Activated T-helper 17 cell treated with anti-CD3 and anti-CD28 coated beads, Interleukin-2, amount 50 U/mL, for 72 hours (primary cell): Measurements from ENCODE around the gene TCERG1. TPM values are rescaled to one million over a fixed set of nuclear protein-coding genes. Genes with fewer than 3 reads are reported as not detected.

Experiments
- ATAC-seq: fragments of 150-1000 bp; cut with Tn5 transposase; replicated peaks from 2 replicates; pipeline ENCODE4 v1.10.0; 2021; ENCODE audit warnings: mild to moderate bottlenecking, moderate library complexity
- H3K27ac Mint-ChIP-seq: one replicate; pipeline ENCODE4 v1.8.0; 2022; ENCODE audit warnings: mixed read lengths
- H3K27me3 Mint-ChIP-seq: one replicate; pipeline ENCODE4 v1.8.0; 2022; ENCODE audit warnings: mixed read lengths
- H3K36me3 Mint-ChIP-seq: one replicate; pipeline ENCODE4 v1.8.0; 2022; ENCODE audit warnings: low read depth, mild to moderate bottlenecking, mixed read lengths
- H3K4me1 Mint-ChIP-seq: one replicate; pipeline ENCODE4 v1.8.0; 2022; ENCODE audit warnings: mixed read lengths
- H3K4me3 Mint-ChIP-seq: one replicate; pipeline ENCODE4 v1.8.0; 2022; ENCODE audit warnings: mild to moderate bottlenecking, mixed read lengths
- H3K9me3 Mint-ChIP-seq: one replicate; pipeline ENCODE4 v1.8.0; 2022; ENCODE audit warnings: mixed read lengths
- total RNA-seq, 2 donors: library from RNA; stranded (reverse); gene quantifications; one replicate each; pipeline ENCODE4 v1.2.3, GENCODE V29; 2022

The TCERG1 gene
- 100 to 1,000 TPM in 1 of 2 donors, 10 to 100 TPM in 1; 84.1 to 110 TPM for total RNA-seq

DNA sequence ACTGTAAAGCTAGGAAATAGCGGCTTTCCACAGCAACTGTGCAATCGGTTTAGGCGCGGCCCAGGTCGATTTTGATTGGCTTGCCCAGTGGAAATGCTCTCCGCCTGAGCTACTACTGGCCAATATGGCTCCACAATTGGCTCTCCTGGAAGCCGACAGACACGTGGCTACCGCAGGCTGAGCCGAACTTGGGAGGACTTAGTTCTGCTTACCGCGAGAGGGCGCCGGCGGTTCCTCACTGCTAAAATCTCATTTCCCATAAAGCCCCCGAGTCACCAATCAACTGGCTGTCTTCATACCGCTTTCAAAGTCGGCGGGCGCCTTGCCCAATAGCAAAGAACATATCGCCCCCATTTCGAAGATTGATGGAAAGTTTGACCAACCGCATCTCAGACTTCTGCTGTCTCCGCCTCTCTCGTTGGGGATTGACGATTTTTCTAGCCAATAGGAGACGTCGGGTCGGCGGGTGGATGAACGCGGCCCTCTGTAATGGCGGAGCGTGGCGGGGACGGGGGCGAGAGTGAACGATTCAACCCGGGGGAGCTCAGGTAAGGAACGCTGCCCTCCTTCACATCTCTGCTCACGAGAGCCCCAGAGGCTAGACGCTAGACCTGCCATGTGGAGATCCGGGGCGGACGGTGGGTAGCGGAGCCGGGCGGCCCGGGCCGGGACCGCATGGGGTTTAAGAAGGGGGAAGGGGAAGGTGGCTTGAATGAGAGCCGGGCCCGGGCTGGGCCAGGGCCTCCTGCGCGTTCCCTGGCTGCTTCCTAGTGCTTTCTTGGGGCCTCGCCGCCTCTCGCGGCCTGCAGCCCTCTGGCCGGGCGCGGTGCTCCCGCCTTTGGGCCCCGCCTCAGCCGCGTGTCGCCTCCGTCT is at the start of gene TCERG1:
Gene TCERG1, plus strand, starts transcription at position 473 of the 873 bp plus-strand sequence. Its CDS starts 17 bp downstream, at position 490.
- peak; percentile 93 for ATAC-seq
- Mint-ChIP-seq H3K36me3 (peaks cover 23% of the 10 kb centered on the region), H3K4me1 (peaks cover 30% of the 10 kb centered on the region), H3K4me3 (peak within 1 kb of the TSS; percentile 100), H3K27ac (peak within 1 kb of the TSS; percentile 100), H3K27me3 (no peaks in the 10 kb centered on the region), H3K9me3 (no peaks in the 10 kb centered on the region)

DNA sequence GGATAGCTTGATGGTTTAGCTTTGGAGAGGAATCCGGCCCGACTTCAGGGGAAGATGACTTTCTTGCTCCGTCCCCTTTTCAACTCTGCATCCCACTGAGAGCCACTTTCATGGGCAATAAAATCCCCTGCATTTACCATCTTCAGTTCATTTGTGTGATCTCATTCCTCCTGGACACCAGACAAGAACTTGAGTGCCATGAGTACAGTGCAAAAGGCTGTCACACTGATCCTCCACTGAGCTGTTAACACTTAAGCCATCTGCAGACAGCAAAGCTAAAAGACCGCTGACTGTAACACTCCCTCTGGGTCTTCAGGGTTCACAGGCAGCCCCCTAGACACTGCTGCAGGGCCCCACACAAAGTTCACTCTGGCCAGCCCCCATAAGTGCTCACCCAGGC is 48.3 kb upstream of the TCERG1 start:
- no peaks in the 10 kb centered on the region for H3K36me3 Mint-ChIP-seq
- peaks cover 47% of the 10 kb centered on the region for H3K27me3 Mint-ChIP-seq
- no peaks in the 10 kb centered on the region for H3K4me1 Mint-ChIP-seq
- H3K4me3 Mint-ChIP-seq: no peak overlapping the region
- no peak for ATAC-seq
- H3K27ac Mint-ChIP-seq: no peak overlapping the region
- H3K9me3 Mint-ChIP-seq: no peaks in the 10 kb centered on the region

DNA sequence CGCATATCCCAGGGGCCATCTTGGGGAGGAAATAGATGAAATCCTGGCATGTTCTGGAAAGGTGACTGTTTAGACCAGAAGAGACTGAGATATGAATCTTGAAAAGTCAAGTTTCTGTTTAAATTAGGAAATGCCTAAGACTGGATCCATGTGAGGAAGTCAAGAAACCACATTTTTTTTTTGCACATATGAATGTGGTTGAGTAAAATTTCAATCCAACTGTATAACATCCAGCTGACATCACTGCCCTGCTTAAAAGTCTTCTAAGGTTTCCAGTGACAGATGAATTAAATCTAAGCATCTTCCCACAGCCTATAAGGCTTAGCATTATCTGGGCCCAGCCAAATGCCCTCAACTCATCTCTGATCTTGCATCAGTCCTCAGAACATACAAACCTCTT is 47.7 kb upstream of the TCERG1 start:
- Mint-ChIP-seq H3K27ac (no peak overlapping the region), H3K4me1 (no peaks in the 10 kb centered on the region), H3K27me3 (peaks cover 50% of the 10 kb centered on the region), H3K36me3 (no peaks in the 10 kb centered on the region), H3K4me3 (no peak overlapping the region), H3K9me3 (no peaks in the 10 kb centered on the region)
- no peak for ATAC-seq

GRCh38 chr5:146400201-146400600 is 46.9 kb upstream of the TCERG1 start:
- ATAC-seq: no peak
- Mint-ChIP-seq H3K27me3 (peaks cover 47% of the 10 kb centered on the region), H3K9me3 (no peaks in the 10 kb centered on the region), H3K27ac (no peak overlapping the region), H3K4me1 (no peaks in the 10 kb centered on the region), H3K4me3 (no peak overlapping the region), H3K36me3 (no peaks in the 10 kb centered on the region)

GRCh38 chr5:146401021-146401420 is 46.1 kb upstream of the TCERG1 start:
- no peak for ATAC-seq
- Mint-ChIP-seq H3K4me3 (no peak overlapping the region), H3K27ac (no peak overlapping the region), H3K27me3 (peaks cover 51% of the 10 kb centered on the region), H3K4me1 (no peaks in the 10 kb centered on the region), H3K36me3 (no peaks in the 10 kb centered on the region), H3K9me3 (no peaks in the 10 kb centered on the region)

- Mint-ChIP-seq H3K9me3 (no peaks in the 10 kb centered on the region), H3K4me3 (no peak overlapping the region), H3K36me3 (no peaks in the 10 kb centered on the region)
Observed at GRCh38 chr5:146402949-146403348, 44.2 kb upstream of the TCERG1 start.

GRCh38 chr5:146409054-146409671 is 38.0 kb upstream of the TCERG1 start:
- no peak for ATAC-seq
- Mint-ChIP-seq H3K27ac (no peak overlapping the region), H3K36me3 (no peaks in the 10 kb centered on the region), H3K9me3 (no peaks in the 10 kb centered on the region), H3K27me3 (peaks cover 5% of the 10 kb centered on the region), H3K4me3 (no peak overlapping the region), H3K4me1 (no peaks in the 10 kb centered on the region)

More at GRCh38 chr5:146402949-146403348, 44.2 kb upstream of the TCERG1 start:
- ATAC-seq: no peak
- Mint-ChIP-seq H3K4me1 (no peaks in the 10 kb centered on the region), H3K27me3 (peaks cover 35% of the 10 kb centered on the region), H3K27ac (no peak overlapping the region)

DNA sequence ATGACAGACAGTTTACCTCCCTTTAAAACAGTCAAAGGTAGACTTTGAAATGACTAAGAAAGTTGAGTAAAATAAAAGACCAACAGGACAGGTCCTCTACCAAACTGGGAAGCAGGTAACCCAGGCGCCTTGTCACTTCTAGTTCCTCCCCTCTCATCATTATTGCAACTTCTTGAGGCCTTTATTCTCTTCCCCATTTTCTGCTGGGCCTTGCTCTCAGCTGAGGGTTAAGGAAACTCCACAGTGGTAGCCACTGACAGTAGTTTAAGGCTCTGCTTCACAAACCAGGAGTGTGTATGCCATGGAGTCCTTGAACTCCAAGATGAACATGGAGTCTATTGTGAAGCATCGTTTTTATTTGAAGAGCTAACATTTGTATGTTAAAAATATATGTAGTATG is 36.9 kb upstream of the TCERG1 start:
- Mint-ChIP-seq H3K27ac (no peak overlapping the region), H3K4me3 (no peak overlapping the region), H3K9me3 (no peaks in the 10 kb centered on the region), H3K27me3 (peaks cover 3% of the 10 kb centered on the region), H3K4me1 (no peaks in the 10 kb centered on the region), H3K36me3 (no peaks in the 10 kb centered on the region)
- no peak for ATAC-seq

- no peaks in the 10 kb centered on the region for H3K36me3 Mint-ChIP-seq
- H3K27ac Mint-ChIP-seq: no peak overlapping the region
- no peaks in the 10 kb centered on the region for H3K4me1 Mint-ChIP-seq
- H3K9me3 Mint-ChIP-seq: no peaks in the 10 kb centered on the region
- no peak for ATAC-seq
- H3K27me3 Mint-ChIP-seq: peaks cover 4% of the 10 kb centered on the region
- no peak overlapping the region for H3K4me3 Mint-ChIP-seq
Observed at GRCh38 chr5:146419696-146420095, 27.4 kb upstream of the TCERG1 start.

DNA sequence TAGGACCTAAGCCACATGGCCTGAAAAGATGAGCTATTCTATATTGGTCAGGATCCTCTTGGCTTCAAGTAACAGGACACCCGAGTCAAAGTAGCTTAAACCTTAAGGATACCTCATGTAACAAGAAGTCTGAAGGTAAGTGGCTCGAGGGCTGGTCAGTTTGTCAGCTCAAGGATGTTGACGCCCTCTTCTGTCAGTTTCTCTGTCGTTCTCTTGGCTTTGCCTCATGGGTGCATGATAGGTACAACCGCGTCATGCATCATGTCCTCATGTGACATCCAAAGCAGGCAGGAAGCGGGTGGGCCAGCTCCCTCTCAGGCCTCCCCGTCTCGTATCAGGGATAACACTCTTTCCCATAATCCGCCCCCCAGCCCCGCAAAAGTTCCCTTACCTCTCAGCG is 22.1 kb upstream of the TCERG1 start:
- H3K4me3 Mint-ChIP-seq: no peak overlapping the region
- ATAC-seq: no peak
- H3K9me3 Mint-ChIP-seq: no peaks in the 10 kb centered on the region
- no peak overlapping the region for H3K27ac Mint-ChIP-seq
- no peaks in the 10 kb centered on the region for H3K36me3 Mint-ChIP-seq
- H3K4me1 Mint-ChIP-seq: no peaks in the 10 kb centered on the region
- peaks cover 7% of the 10 kb centered on the region for H3K27me3 Mint-ChIP-seq

- no peaks in the 10 kb centered on the region for H3K36me3 Mint-ChIP-seq
- no peaks in the 10 kb centered on the region for H3K4me1 Mint-ChIP-seq
- no peaks in the 10 kb centered on the region for H3K9me3 Mint-ChIP-seq
- ATAC-seq: no peak
- H3K4me3 Mint-ChIP-seq: no peak overlapping the region
- no peak overlapping the region for H3K27ac Mint-ChIP-seq
- H3K27me3 Mint-ChIP-seq: peaks cover 10% of the 10 kb centered on the region
Observed at GRCh38 chr5:146426305-146426704, 20.8 kb upstream of the TCERG1 start.

- no peaks in the 10 kb centered on the region for H3K36me3 Mint-ChIP-seq
- no peak for ATAC-seq
- H3K4me3 Mint-ChIP-seq: no peak overlapping the region
- no peaks in the 10 kb centered on the region for H3K4me1 Mint-ChIP-seq
- H3K27ac Mint-ChIP-seq: no peak overlapping the region
- H3K27me3 Mint-ChIP-seq: peaks cover 10% of the 10 kb centered on the region
- H3K9me3 Mint-ChIP-seq: no peaks in the 10 kb centered on the region
Observed at GRCh38 chr5:146426853-146427618, 20.1 kb upstream of the TCERG1 start.

GRCh38 chr5:146427619-146427997 is 19.5 kb upstream of the TCERG1 start:
- Mint-ChIP-seq H3K4me1 (no peaks in the 10 kb centered on the region), H3K27me3 (peaks cover 14% of the 10 kb centered on the region), H3K36me3 (no peaks in the 10 kb centered on the region), H3K9me3 (no peaks in the 10 kb centered on the region), H3K4me3 (no peak overlapping the region), H3K27ac (no peak overlapping the region)
- no peak for ATAC-seq

- Mint-ChIP-seq H3K4me1 (no peaks in the 10 kb centered on the region), H3K27me3 (peaks cover 16% of the 10 kb centered on the region), H3K36me3 (no peaks in the 10 kb centered on the region), H3K4me3 (no peak overlapping the region), H3K9me3 (no peaks in the 10 kb centered on the region), H3K27ac (no peak overlapping the region)
- ATAC-seq: no peak
Observed at GRCh38 chr5:146428658-146429057, 18.5 kb upstream of the TCERG1 start.
